T-helper 2 cell treated with Interferon-gamma antibody and Interleukin-4, amounts not matched to agents 100 ng/mL and 5 ng/mL, for 36 hours (primary cell): ENCODE results near the gene PSAP. TPM values are rescaled to one million over a fixed set of nuclear protein-coding genes. Genes with fewer than 3 reads are reported as not detected.
"Not testable (repeated sequence)": the region's sequence is repeated elsewhere in the genome, so short reads cannot be mapped to it uniquely, and the experiment has no call there.

Experiments used
- intact Hi-C: fragments of 100-400 bp; cut with micrococcal nuclease; formaldehyde crosslinking; loops from one replicate; pipeline ENCODE4 v1.15.1; 2023
- total RNA-seq: library from RNA; stranded (reverse); gene quantifications from 2 replicates; pipeline ENCODE4 v1.2.3, GENCODE V29; 2022

The PSAP gene
- total RNA-seq, result 117 and 123 TPM in 2 replicates

- intact Hi-C loops, result loop anchor here (1.0 to 2.0 kb wide), 2 partner anchors 82 to 532 kb away; partner anchors contain the start of gene SLC29A3
Measured at GRCh38 chr10:71850743-71851464, at the start of gene PSAP. Gene PSAP (minus strand): TSS chr10:71851251. CDS start chr10:71851221, 30 bp downstream.

DNA sequence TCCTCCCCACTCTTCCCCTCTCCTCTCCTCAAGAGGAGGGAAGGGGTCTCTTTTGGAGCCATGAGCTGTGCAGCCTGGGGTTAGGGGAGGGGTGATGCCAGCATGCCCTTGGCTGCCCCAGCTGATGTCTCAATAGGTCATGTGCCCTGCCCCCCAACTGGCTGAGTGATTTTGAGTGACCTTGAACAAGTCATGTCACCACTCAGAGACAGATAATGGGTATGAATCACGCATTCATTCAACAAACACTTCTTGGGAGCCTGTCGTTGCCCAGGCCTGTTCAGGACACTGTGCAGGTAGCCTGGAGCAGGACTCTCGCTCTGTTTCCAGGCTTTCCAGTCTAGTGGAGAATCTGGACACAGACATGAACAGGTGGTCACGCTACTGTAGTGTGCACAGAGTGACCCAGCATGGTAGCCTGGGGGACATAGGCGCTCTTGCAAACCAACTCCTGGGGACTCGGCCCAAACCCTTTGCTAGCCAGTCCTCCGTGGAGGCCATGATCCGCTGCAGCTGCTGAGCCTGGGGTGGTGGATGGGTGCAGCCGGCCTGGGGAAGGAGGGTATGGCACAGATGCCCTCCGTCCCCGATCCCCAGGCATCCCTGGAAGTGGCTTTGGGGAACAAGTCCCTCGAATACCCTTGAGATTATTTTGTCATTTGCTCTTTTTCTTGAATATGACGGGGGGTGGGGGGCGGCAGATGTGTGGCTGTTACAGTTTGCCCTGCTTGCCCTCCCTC is 49.6 kb upstream of the PSAP start:
- intact Hi-C loops, result no loop called here

DNA sequence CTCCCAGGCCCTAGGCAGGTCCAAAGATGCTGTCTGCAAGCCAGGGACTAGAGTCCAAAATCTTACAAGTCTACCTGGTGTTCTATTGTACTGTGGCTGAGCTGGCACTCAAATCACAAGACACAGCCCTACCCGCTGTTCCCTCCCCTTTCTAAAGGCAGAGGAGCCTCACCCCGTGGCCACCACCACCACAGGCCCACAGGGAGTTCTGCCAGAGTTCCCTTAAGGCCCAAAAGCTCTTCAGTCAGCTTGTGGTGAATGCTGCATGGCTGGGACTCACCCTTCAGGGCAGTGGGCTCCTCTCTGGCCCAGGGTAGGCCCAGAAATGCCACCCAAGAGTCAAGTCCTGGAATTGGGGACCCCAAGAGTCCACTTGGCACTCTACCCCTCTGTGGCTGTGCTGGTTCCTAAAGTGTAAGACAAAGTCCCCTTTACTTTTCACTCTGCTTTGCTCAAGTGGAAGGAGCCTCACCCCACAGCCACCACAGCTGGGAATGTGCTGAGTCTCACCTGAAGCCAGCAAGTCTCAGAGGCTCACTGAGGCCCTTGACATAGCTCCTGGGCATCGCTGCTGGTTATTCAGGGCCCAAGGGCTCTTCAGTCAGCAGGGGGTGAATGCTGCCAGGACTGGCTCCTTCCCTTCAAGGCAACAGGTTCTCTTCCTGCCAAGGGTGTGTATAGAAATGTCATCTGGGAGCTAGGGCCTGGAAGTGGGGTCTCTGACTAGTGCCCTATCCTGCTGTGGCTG is 48.8 kb upstream of the PSAP start:
- intact Hi-C loops, result loop anchor here (5.0 kb wide), 2 partner anchors 53 to 518 kb away; no protein-coding TSS in a partner anchor

DNA sequence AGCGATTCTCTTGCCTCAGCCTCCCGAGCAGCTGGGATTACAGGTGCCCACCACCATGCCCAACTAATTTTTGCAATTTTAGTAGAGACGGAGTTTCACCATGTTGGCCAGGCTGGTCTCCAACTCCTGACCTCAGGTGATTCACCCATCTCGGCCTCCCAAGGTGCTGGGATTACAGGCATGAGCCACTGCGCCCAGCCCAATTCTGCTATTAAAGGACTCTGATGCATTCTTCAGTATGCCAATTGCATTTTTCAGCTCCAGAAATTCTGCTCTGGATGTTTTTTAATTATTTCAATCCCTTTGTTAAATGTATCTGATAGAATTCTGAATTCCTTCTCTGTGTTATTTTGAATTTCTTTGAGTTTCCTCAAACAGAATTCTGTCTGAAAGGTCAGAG is 47.3 kb upstream of the PSAP start:
- intact Hi-C loops, result loop anchor here (5.0 kb wide), 2 partner anchors 51 to 516 kb away; no protein-coding TSS in a partner anchor

DNA sequence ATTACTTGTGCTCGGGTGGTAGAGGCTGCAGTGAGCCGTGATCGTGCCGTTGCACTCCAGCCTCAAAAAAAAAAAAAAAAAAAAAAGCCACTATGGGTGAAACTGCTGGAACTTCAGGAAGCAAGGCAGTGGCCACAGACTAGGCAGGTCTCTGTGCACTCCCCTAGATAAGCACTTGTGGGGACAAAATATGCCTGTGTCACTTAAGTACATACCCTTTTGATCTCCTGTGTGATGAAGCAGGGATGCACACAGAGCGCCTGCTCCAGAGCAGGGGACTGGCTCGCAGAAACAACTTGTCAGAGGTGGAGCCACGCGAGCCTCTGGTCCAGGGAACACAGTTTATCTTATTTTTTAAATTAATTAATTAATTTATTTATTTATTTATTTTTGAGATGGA is 42.9 kb upstream of the PSAP start:
- intact Hi-C loops, result no loop called here

DNA sequence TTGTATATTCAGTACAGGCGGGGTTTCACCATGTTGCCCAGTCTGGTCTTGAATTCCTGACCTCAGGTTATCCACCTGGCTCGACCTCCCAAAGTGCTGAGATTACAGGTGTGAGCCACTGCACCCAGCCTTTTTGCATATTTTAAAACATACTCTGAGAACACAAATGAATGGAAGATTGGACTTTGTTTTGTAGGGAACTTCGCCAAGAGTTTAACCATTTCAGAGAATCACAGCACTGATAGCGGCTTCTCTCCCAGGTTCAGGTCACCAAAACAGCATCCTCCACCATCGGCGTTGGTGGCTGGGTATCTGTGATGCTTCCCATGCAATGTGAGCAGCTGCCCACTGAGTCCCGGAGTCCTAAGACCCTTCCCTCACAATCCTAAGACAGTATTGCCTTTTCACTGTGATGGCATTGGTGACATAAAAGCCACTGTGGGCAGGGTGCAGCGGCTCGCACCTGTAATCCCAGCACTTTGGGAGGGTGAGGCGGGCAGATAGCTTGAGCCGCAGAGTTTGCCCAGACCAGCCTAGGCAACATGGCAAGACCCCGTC is 42.3 kb upstream of the PSAP start:
- intact Hi-C loops, result no loop called here

DNA sequence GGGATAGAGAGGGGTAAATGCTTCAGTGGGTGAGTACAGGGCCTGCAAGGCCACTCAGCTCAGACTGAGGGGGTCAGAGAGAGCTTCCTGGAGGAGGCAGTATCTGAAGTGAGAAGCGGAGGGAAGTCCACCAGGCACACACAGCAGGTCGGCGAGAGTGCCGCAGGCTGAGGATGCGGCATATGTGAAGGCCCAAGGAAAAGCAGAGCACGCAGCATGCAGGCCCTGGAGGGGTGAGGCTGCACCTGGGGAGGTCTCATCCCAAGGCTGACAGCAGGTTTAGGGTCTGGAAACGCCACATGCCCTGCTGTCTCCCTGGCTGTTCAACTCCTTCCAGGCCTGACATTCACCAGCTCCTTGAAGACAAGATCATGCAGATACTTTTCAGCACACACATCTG is 40.4 kb upstream of the PSAP start:
- intact Hi-C loops, result no loop called here

- intact Hi-C loops, result no loop called here
Measured at GRCh38 chr10:71889388-71889987, 38.4 kb upstream of the PSAP start.

DNA sequence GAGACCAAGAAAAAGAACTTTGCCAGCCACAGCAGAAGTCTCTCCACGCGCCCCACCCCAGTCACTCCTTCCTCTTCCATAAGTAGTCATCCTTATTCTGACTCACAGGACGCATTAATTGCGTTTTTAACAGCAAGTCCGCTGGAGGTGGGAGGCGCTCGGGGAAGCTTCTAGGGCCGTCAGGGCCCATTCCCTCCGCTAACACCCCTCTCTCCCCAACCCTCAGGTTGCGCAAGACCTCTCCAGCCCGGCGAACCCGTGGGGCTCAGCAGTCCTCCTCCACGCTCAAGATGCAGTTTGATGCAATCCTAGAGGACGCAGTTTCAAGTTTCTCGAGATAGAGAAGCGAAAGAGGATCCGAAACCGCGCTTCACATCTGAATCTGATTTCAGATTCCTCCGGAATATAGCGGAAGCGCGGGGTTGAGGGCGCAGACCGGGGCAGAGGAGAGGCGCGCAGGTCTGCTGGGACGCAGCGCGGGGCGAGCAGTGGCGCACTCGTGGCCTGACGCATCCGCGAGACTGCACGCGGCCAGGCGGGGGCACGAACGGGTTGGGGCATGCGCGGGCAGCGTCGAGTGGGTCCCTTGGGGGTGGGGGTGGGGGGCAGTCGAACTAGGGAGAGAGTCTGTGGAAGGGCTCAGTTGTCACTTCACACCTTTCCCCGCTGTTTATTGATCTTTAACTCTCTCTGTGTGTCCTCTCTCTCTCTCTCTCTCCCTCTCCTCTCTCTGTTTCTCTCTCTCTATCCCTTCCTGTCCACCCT is 37.8 kb upstream of the PSAP start:
- intact Hi-C loops, result no loop called here

GRCh38 chr10:71888248-71888622 is 37.2 kb upstream of the PSAP start:
- intact Hi-C loops, result no loop called here

GRCh38 chr10:71887743-71888142 is 36.7 kb upstream of the PSAP start:
- intact Hi-C loops, result no loop called here

DNA sequence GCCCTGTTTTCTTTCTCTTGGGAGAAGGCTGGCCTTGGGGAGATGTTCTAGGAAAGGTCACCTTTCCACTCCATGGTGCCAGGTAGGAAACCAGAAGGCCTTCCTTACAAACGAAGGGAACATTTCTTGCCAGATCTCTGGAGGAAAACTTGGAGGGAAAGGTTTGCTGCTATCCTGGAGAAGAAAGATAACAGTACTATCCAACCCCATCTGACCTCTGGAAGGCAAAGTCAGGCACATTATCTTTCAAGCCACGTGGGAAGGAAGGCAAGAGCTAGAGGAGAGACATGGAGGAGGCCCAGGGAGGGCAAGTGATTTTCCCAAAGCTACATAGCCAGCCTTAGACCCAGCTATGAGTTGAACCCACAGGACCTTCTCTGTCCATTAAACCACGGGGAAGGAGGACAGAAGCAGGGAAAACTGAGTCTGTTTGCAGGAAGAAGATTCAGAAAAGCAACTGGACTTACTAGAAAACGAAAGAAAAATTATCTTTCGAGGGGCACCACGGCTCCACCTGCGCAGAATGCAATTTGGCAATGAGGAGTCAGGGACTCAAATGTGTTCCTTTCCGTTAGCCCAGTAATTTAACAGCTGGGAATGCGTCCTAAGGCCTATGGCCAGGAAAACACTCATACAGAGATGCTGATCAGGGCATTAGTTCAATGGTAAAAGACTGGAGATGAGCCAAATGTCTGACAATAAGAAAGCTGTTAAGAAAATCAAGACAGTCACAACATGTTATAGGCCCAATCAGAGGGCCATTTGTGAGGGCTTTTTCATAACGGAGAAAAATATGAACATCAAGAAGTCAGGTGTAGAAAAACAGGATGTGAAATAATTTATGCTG is 32.0 kb upstream of the PSAP start:
- intact Hi-C loops, result no loop called here

- intact Hi-C loops, result no loop called here
Measured at GRCh38 chr10:71881647-71882355, 30.8 kb upstream of the PSAP start.

DNA sequence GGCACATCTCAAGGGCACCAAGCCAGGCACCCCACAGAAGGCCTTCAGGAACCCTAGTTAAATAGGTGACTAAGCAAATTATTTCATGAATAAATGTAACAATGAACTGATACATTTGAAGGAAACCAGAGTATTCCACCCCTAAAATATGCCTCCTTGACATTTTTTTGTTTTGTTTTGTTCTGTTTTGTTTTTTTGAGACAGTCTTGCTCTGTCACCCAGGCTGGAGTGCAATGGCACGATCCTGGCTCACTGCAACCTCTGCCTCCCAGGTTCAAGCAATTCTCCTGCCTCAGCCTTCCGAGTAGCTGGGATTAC is 30.2 kb upstream of the PSAP start:
- intact Hi-C loops, result not testable (repeated sequence)

- intact Hi-C loops, result no loop called here
Measured at GRCh38 chr10:71880425-71881306, 29.6 kb upstream of the PSAP start.

GRCh38 chr10:71878327-71879034 is 27.4 kb upstream of the PSAP start:
- intact Hi-C loops, result no loop called here

DNA sequence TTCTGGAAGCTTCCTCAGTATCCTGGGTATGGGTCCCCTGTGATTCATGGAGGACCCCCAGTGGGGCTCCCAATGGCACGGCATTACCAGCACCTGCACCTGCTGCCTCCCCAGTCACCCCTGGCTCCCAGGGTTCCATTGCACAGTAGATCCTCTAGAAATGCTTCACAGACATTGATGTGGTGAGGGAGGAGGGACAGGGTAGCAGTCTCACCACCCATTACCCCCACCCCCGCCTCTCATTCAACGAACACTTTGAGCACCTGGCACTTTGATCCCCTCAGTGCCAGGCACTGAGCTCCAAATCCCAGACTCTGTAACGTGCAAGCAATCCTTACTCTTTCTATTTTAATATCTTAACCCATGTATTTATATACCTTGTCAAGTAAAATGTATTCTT is 26.8 kb upstream of the PSAP start:
- intact Hi-C loops, result no loop called here
